ENCODE measurements around the gene FANCI.

Gene FANCI

GRCh38 chr15:89363770-89364169 lies 120.0 kb downstream of the FANCI start:
- FAIRE-seq, result no peak

DNA sequence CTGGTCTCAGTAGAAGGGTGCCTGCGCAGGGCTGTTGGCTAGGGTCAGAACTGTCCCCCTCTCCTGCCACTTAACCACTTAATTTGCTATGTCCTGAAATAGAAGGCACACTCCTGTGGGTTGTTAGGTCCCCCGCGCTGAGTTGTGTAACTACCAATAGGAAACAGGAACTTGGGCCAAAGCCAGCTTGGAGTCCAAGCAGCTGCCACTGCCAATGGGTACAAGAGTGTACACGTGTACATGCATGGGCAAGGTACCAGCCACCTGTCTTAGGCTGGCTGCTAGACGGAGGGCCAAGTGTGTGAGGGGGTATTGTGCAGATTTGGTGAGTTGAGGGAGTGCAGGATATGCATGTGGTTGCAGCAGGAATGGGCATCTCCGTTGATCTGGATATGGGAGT lies 120.6 kb downstream of the FANCI start:
- no peak for FAIRE-seq

DNA sequence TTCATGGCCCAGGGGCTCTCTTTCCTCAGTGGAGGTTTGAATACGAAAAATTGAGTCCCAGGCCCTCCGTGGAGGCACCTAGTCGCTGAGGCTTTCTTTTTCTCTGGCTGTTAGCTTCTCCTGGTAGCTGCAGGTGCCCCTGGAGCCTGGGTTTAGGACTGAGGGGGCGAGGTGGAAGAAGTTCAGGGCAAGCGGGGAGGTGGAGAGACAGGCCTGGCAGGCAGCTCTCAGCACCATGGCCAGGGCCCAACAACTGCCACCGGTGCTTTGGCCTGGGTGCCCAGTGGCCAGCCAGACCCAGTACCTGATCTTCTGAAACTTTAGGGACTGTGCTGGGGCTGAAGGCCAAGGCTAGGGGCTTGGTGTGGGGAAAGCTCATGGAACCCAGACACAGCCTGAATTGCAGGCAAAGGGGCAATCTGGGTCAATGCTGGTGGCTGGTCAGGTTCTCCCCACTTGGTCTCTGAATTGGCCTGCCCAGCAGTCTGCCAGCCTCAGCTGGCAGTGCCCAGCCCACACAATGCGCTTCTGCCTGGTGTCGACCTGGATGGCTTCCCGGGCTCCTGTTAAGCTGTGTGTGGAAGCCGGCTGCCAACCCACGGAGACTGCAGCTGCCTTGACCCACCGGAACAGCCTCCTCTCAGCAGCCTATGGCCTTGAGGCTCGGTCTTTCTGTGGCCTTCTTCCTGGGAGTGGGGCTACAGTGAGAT lies 121.1 kb downstream of the FANCI start:
- no peak for FAIRE-seq

- FAIRE-seq, result no peak
Measured at GRCh38 chr15:89365462-89366065, 121.8 kb downstream of the FANCI start.

Measured in G401.6 (cell line).